ENCODE measurements around the gene MB21D2.
"Not testable (repeated sequence)": the region's sequence is repeated elsewhere in the genome, so short reads cannot be mapped to it uniquely, and the experiment has no call there.

Gene MB21D2

GRCh38 chr3:192812743-192813383, 104.8 kb downstream of the MB21D2 start:
- DNase-seq (ENCODE audit: low read depth in 2 of 2, low spot score in 1 of 2), result no peak

GRCh38 chr3:192805711-192806110, 111.9 kb downstream of the MB21D2 start:
- DNase-seq (ENCODE audit: low read depth in 2 of 2, low spot score in 1 of 2), result no peak

GRCh38 chr3:192804502-192804901, 113.2 kb downstream of the MB21D2 start:
- DNase-seq (ENCODE audit: low read depth in 2 of 2, low spot score in 1 of 2), result no peak

GRCh38 chr3:192802957-192803899, 114.4 kb downstream of the MB21D2 start:
- no peak for DNase-seq (ENCODE audit: low read depth in 2 of 2, low spot score in 1 of 2)

- no peak for DNase-seq (ENCODE audit: low read depth in 2 of 2, low spot score in 1 of 2)
Observed at GRCh38 chr3:192801985-192802384, 115.7 kb downstream of the MB21D2 start.

- DNase-seq (ENCODE audit: low read depth in 2 of 2, low spot score in 1 of 2), result no peak
Observed at GRCh38 chr3:192799721-192800120, 117.9 kb downstream of the MB21D2 start.

GRCh38 chr3:192795021-192795420, 122.6 kb downstream of the MB21D2 start:
- DNase-seq (ENCODE audit: low read depth in 2 of 2, low spot score in 1 of 2), result no peak

GRCh38 chr3:192794216-192794615, 123.4 kb downstream of the MB21D2 start:
- no peak for DNase-seq (ENCODE audit: low read depth in 2 of 2, low spot score in 1 of 2)

- DNase-seq (ENCODE audit: low read depth in 2 of 2, low spot score in 1 of 2), result not testable (repeated sequence)
Observed at GRCh38 chr3:192788816-192789515, 128.7 kb downstream of the MB21D2 start.

- no peak for DNase-seq (ENCODE audit: low read depth in 2 of 2, low spot score in 1 of 2)
Observed at GRCh38 chr3:192778508-192778907, 139.1 kb downstream of the MB21D2 start.

- DNase-seq (ENCODE audit: low read depth in 2 of 2, low spot score in 1 of 2), result not testable (repeated sequence)
Observed at GRCh38 chr3:192774341-192774740, 143.3 kb downstream of the MB21D2 start.

GRCh38 chr3:192772240-192772894, 145.3 kb downstream of the MB21D2 start:
- DNase-seq (ENCODE audit: low read depth in 2 of 2, low spot score in 1 of 2), result no peak

GRCh38 chr3:192758654-192759053, 159.0 kb downstream of the MB21D2 start:
- no peak for DNase-seq (ENCODE audit: low read depth in 2 of 2, low spot score in 1 of 2)

GRCh38 chr3:192751148-192751547, 166.5 kb downstream of the MB21D2 start:
- DNase-seq (ENCODE audit: low read depth in 2 of 2, low spot score in 1 of 2), result no peak

GRCh38 chr3:192750201-192750600, 167.5 kb downstream of the MB21D2 start:
- DNase-seq (ENCODE audit: low read depth in 2 of 2, low spot score in 1 of 2), result no peak

- DNase-seq (ENCODE audit: low read depth in 2 of 2, low spot score in 1 of 2), result no peak
Observed at GRCh38 chr3:192747746-192748145, 169.9 kb downstream of the MB21D2 start.

- no peak for DNase-seq (ENCODE audit: low read depth in 2 of 2, low spot score in 1 of 2)
Observed at GRCh38 chr3:192747145-192747544, 170.5 kb downstream of the MB21D2 start.

All from stimulated activated CD8-positive, alpha-beta memory T cell treated with anti-CD3 and anti-CD28 coated beads, Interleukin-4, amount 100 ng/mL, for 4 hours (primary cell).